Pancreas (tissue), 10 donors: Measurements from ENCODE around the gene TASL. TPM values are rescaled to one million over a fixed set of nuclear protein-coding genes. Genes with fewer than 3 reads are reported as not detected.
A peak's percentile ranks its signal among the peaks of the same experiment; 100 is the strongest.

Experiments used
- ATAC-seq, 4 donors: fragments of 200-7000 bp; cut with Tn5 transposase; one replicate each; pipeline versions ENCODE4 v1.8.0 to v1.9.1; 2020; ENCODE audit warnings: mild to moderate bottlenecking in 4 of 4, moderate library complexity in 4 of 4
- DNase-seq, 6 donors: peaks; one replicate each; pipeline ENCODE4 v3.0.0-alpha.2; 2020
- FAIRE-seq: peaks from 2 replicates; lab custom pipeline; 2012; peaks lifted over from hg19 to GRCh38; lab: Jason Lieb, UNC
- H3K27ac ChIP-seq, 4 donors: fragments of 200-600 bp; sonication (generic); 1 replicate in 3 of 4; 2 replicates in 1 of 4; pipeline versions ENCODE4 v1.5.0 to v1.8.0; 2020
- H3K27me3 ChIP-seq, 4 donors: fragments of 200-600 bp; one replicate each; pipeline ENCODE4 v1.8.0; 2021
- H3K36me3 ChIP-seq, 3 donors: fragments of 200-600 bp; sonication (generic) in 1 of 3; one replicate each; pipeline versions ENCODE4 v1.5.0 to v1.8.0; 2020 to 2021
- H3K4me1 ChIP-seq, 3 donors: fragments of 200-600 bp; one replicate each; pipeline ENCODE4 v1.8.0; 2021
- H3K4me3 ChIP-seq, 4 donors: fragments of 200-600 bp; sonication (generic) in 2 of 4; one replicate each; pipeline versions ENCODE4 v1.5.0 to v1.8.0; 2020 to 2021
- H3K9me3 ChIP-seq, 4 donors: fragments of 200-600 bp; one replicate each; pipeline ENCODE4 v1.8.0; 2021
- WGBS, 2 donors: extraction: QIAGEN DNeasy Blood & Tissue Kit; methylation state at CpG; one replicate each; pipeline ENCODE4 v1.1.7; 2013; 5-methylcytosine and 5-hydroxymethylcytosine counted together
- intact Hi-C, 3 donors: fragments of 100-400 bp; cut with DNase I; formaldehyde crosslinking; loops; one replicate each; pipeline versions ENCODE4 v1.11.1 to v1.14.2; 2022
- polyA plus RNA-seq, 2 donors: library from polyadenylated mRNA; stranded (reverse); fragments of 200-250 nt; gene quantifications; one replicate each; pipeline ENCODE4 v1.2.3, GENCODE V29; 2013
- total RNA-seq, 6 donors: library from RNA; stranded (reverse); fragmentation: NEBNext Ultra II Directional in 4 of 6; extraction: Animal tissue kit (Norgen Biotek cat#: 25700) in 4 of 6; gene quantifications; one replicate each; pipeline versions ENCODE4 v1.2.1 to v1.2.4, GENCODE V29; 2021 to 2023
- TF ChIP-seq, protein P1 (sequence below), 4 donors: fragments of 200-600 bp; sonication (generic) in 3 of 4; IDR thresholded peaks; one replicate each; pipeline versions ENCODE4 v1.5.0 to v1.8.0; 2021; ENCODE audit warnings: antibody characterized with exemption in 4 of 4
- donor health status: healthy with polysubstance abuse.
- donor health status: DM: no; HTN: no; CAD: no; lungs with moderate emphysema.
- donor health status: DM: no; HTN: no; CAD: no.
- donor health status: control.
- donor health status: control.
- donor health status: Bipolar disorder and iron deficiency.
- donor health status: DM: yes; HTN: yes; CAD: no.
- donor health status: DM: no; HTN: no; CAD: no.
- donor health status: DM: no; HTN: no; CAD: no.
- donor health status: DM: yes; HTN: yes; CAD: no.

The TASL gene
- total and polyA plus RNA-seq, 8 donors: 0.09 to 3.0 (median 0.27) TPM; not detected in 1

GRCh38 chrX:30592831-30593230 is 15.3 kb upstream of the TASL start:
- no peak overlapping the region for H3K4me3 ChIP-seq
- WGBS, 2 donors: 58 to 70% methylated on average over 3 of the region's 3 CpGs
- peaks cover 0 to 4% (median 0%) of the 10 kb centered on the region in 3 donors for H3K4me1 ChIP-seq
- TF ChIP-seq, protein P1, sequence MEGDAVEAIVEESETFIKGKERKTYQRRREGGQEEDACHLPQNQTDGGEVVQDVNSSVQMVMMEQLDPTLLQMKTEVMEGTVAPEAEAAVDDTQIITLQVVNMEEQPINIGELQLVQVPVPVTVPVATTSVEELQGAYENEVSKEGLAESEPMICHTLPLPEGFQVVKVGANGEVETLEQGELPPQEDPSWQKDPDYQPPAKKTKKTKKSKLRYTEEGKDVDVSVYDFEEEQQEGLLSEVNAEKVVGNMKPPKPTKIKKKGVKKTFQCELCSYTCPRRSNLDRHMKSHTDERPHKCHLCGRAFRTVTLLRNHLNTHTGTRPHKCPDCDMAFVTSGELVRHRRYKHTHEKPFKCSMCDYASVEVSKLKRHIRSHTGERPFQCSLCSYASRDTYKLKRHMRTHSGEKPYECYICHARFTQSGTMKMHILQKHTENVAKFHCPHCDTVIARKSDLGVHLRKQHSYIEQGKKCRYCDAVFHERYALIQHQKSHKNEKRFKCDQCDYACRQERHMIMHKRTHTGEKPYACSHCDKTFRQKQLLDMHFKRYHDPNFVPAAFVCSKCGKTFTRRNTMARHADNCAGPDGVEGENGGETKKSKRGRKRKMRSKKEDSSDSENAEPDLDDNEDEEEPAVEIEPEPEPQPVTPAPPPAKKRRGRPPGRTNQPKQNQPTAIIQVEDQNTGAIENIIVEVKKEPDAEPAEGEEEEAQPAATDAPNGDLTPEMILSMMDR (IDR thresholded peaks at IDR 0.05): no peak
- FAIRE-seq: peak; percentile 34
- intact Hi-C loops: no loop called here
- no peaks in the 10 kb centered on the region for H3K36me3 ChIP-seq
- ATAC-seq: no peak
- H3K27ac ChIP-seq: peak overlapping the region in 2 of 4 donors; percentile 37 to 45
- no peaks in the 10 kb centered on the region for H3K9me3 ChIP-seq
- no peak for DNase-seq
- peaks cover 0 to 8% (median 0%) of the 10 kb centered on the region in 4 donors for H3K27me3 ChIP-seq

GRCh38 chrX:30590368-30590767 is 12.8 kb upstream of the TASL start:
- Histone ChIP-seq H3K4me3 (no peak overlapping the region), H3K27ac (no peak overlapping the region), H3K4me1 (no peaks in the 10 kb centered on the region), H3K27me3 (peaks cover 0 to 8% (median 0%) of the 10 kb centered on the region in 4 donors), H3K9me3 (no peaks in the 10 kb centered on the region), H3K36me3 (no peaks in the 10 kb centered on the region)
- peak in 2 of 4 donors; percentile 41 to 54 for ATAC-seq
- no peak for FAIRE-seq
- no peak for DNase-seq
- WGBS, 2 donors: 66 to 87% methylated on average over 3 of the region's 3 CpGs
- TF ChIP-seq, protein P1 (IDR thresholded peaks at IDR 0.05): no peak
- intact Hi-C loops: no loop called here

GRCh38 chrX:30589146-30589888 is 11.8 kb upstream of the TASL start:
- no peaks in the 10 kb centered on the region for H3K9me3 ChIP-seq
- no peaks in the 10 kb centered on the region for H3K4me1 ChIP-seq
- H3K4me3 ChIP-seq: no peak overlapping the region
- WGBS, 2 donors: 44 to 56% methylated on average over 5 of the region's 5 CpGs
- TF ChIP-seq, protein P1 (IDR thresholded peaks at IDR 0.05): no peak
- ATAC-seq (peak in 2 of 4 donors; percentile 66 to 69), DNase-seq (no peak), FAIRE-seq (no peak)
- intact Hi-C loops: no loop called here
- no peak overlapping the region for H3K27ac ChIP-seq
- H3K36me3 ChIP-seq: no peaks in the 10 kb centered on the region
- H3K27me3 ChIP-seq: peaks cover 0 to 8% (median 0%) of the 10 kb centered on the region in 4 donors

- Histone ChIP-seq H3K9me3 (no peaks in the 10 kb centered on the region), H3K36me3 (no peaks in the 10 kb centered on the region), H3K27me3 (peaks cover 0 to 5% (median 0%) of the 10 kb centered on the region in 4 donors), H3K27ac (no peak overlapping the region), H3K4me3 (no peak overlapping the region), H3K4me1 (no peaks in the 10 kb centered on the region)
- TF ChIP-seq, protein P1 (IDR thresholded peaks at IDR 0.05): no peak
- WGBS, 2 donors: 46 to 83% methylated on average over 1 of the region's 1 CpG
- DNase-seq (no peak), ATAC-seq (no peak), FAIRE-seq (no peak)
- intact Hi-C loops: no loop called here
These were observed 8.9 kb upstream of the TASL start for GRCh38 chrX:30586516-30586915.

- no peak for FAIRE-seq
These were observed 5.1 kb upstream of the TASL start for GRCh38 chrX:30582664-30583063.

More at GRCh38 chrX:30582664-30583063, 5.1 kb upstream of the TASL start:
- intact Hi-C loops: no loop called here
- H3K27me3 ChIP-seq: peaks cover 0 to 4% (median 0%) of the 10 kb centered on the region in 4 donors
- H3K9me3 ChIP-seq: no peaks in the 10 kb centered on the region
- no peak overlapping the region for H3K27ac ChIP-seq
- no peaks in the 10 kb centered on the region for H3K36me3 ChIP-seq
- no peak overlapping the region for H3K4me3 ChIP-seq
- WGBS, 2 donors: 72 to 83% methylated on average over 6 of the region's 6 CpGs
- no peaks in the 10 kb centered on the region for H3K4me1 ChIP-seq
- TF ChIP-seq, protein P1 (IDR thresholded peaks at IDR 0.05): no peak
- DNase-seq: no peak
- no peak for ATAC-seq
